Activated CD8-positive, alpha-beta T cell treated with anti-CD3 and anti-CD28 coated beads for 36 hours (primary cell): ENCODE results near the gene SLC22A17. TPM values are rescaled to one million over a fixed set of nuclear protein-coding genes. Genes with fewer than 3 reads are reported as not detected.
A peak's percentile ranks its signal among the peaks of the same experiment; 100 is the strongest.

ENCODE experiments used
- ATAC-seq: fragments of 200-7000 bp; cut with Tn5 transposase; one replicate; pipeline ENCODE4 v1.10.0; 2021; ENCODE audit warnings: mild to moderate bottlenecking, moderate library complexity
- CTCF ChIA-PET: fragments of 350-600 bp; sonication (Branson Sonifier 250); formaldehyde crosslinking; loops from one replicate; lab custom pipeline; 2021; ENCODE audit warnings: antibody characterized with exemption; lab: Charles Lee
- POLR2A ChIA-PET: fragments of 350-600 bp; sonication (Branson Sonifier 250); formaldehyde crosslinking; loops from one replicate; lab custom pipeline; 2021; ENCODE audit warnings: antibody characterized with exemption; lab: Charles Lee
- DNase-seq: peaks from one replicate; pipeline ENCODE4 v3.0.0-alpha.2; 2020
- H3K27ac Mint-ChIP-seq: one replicate; pipeline ENCODE4 v1.8.0; 2021; ENCODE audit warnings: mild to moderate bottlenecking, mixed read lengths
- H3K27me3 Mint-ChIP-seq: one replicate; pipeline ENCODE4 v1.8.0; 2021; ENCODE audit warnings: mixed read lengths
- H3K36me3 Mint-ChIP-seq: one replicate; pipeline ENCODE4 v1.8.0; 2021; ENCODE audit warnings: low read depth, mixed read lengths
- H3K4me1 Mint-ChIP-seq: one replicate; pipeline ENCODE4 v1.8.0; 2021; ENCODE audit warnings: low read depth, mixed read lengths
- H3K4me3 Mint-ChIP-seq: one replicate; pipeline ENCODE4 v1.8.0; 2021; ENCODE audit warnings: mild to moderate bottlenecking, moderate library complexity, mixed read lengths
- H3K9me3 Mint-ChIP-seq: one replicate; pipeline ENCODE4 v1.8.0; 2021; ENCODE audit warnings: mixed read lengths
- intact Hi-C: fragments of 100-400 bp; cut with micrococcal nuclease; formaldehyde crosslinking; loops from one replicate; pipeline ENCODE4 v1.10.0; 2022
- total RNA-seq, 2 experiments: library from RNA; stranded (reverse); gene quantifications; one replicate each; pipeline ENCODE4 v1.2.3, GENCODE V29; 2021
- TF ChIP-seq, protein P1 (sequence below): fragments of 200-600 bp; IDR thresholded peaks from one replicate; pipeline ENCODE4 v1.8.0; 2022; ENCODE audit warnings: antibody characterized with exemption, mild to moderate bottlenecking

SLC22A17 gene
- total RNA-seq, 2 experiments from 2014 or later: 2.3 TPM

DNA sequence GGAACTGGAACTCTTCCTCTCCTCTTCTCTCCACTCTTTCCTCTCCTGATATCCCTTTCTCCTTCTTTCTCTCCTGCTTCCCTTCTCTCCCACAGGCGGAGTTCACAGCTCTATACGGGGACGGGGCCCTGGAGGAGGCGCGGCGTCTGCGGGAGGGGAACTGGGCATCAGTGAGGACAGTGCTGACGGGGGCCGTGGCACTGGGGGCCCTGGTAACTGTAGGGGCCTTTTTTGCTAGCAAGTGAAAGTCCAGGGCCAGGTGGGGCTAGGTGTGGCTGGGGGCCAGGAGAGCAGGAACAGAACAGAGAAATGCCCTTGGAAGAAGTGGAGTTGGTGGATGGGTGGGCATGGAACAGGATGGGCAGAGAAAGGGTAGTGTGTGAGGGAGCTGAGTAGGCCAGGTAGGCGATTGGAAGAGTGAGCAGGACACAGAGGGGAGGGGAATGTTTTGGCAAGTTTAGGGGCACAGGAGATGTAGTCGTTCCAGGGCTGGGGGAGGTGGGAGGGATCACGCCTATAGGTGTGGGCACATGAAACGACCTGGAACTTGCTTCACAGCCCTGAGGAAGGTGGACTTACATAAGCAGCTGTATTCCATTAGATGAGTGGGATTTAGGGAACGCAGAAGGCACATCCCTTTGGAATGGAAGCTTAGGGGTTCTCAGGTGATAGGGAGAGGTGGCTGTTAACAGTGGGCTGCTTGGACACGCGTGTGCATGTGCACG is 43.8 kb downstream of the SLC22A17 start:
- ATAC-seq: no peak
- Mint-ChIP-seq H3K4me1 (no peaks in the 10 kb centered on the region), H3K9me3 (no peaks in the 10 kb centered on the region), H3K36me3 (no peaks in the 10 kb centered on the region), H3K27me3 (peaks cover 25% of the 10 kb centered on the region), H3K27ac (no peak overlapping the region), H3K4me3 (no peak overlapping the region)
- DNase-seq: no peak
- ChIA-PET CTCF (interaction anchor here (1.1 to 2.3 kb wide), 2 partner anchors 8 to 13 kb away, joined by 3 to 7 read pairs; partner anchors contain the start of gene PABPN1), POLR2A (interaction anchor here (6.4 kb wide), 1 partner anchor 13 kb away, joined by 40 read pairs; the partner anchor contains the start of gene PABPN1)
- intact Hi-C loops: no loop called here
- TF ChIP-seq, protein P1, sequence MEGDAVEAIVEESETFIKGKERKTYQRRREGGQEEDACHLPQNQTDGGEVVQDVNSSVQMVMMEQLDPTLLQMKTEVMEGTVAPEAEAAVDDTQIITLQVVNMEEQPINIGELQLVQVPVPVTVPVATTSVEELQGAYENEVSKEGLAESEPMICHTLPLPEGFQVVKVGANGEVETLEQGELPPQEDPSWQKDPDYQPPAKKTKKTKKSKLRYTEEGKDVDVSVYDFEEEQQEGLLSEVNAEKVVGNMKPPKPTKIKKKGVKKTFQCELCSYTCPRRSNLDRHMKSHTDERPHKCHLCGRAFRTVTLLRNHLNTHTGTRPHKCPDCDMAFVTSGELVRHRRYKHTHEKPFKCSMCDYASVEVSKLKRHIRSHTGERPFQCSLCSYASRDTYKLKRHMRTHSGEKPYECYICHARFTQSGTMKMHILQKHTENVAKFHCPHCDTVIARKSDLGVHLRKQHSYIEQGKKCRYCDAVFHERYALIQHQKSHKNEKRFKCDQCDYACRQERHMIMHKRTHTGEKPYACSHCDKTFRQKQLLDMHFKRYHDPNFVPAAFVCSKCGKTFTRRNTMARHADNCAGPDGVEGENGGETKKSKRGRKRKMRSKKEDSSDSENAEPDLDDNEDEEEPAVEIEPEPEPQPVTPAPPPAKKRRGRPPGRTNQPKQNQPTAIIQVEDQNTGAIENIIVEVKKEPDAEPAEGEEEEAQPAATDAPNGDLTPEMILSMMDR: no peak

DNA sequence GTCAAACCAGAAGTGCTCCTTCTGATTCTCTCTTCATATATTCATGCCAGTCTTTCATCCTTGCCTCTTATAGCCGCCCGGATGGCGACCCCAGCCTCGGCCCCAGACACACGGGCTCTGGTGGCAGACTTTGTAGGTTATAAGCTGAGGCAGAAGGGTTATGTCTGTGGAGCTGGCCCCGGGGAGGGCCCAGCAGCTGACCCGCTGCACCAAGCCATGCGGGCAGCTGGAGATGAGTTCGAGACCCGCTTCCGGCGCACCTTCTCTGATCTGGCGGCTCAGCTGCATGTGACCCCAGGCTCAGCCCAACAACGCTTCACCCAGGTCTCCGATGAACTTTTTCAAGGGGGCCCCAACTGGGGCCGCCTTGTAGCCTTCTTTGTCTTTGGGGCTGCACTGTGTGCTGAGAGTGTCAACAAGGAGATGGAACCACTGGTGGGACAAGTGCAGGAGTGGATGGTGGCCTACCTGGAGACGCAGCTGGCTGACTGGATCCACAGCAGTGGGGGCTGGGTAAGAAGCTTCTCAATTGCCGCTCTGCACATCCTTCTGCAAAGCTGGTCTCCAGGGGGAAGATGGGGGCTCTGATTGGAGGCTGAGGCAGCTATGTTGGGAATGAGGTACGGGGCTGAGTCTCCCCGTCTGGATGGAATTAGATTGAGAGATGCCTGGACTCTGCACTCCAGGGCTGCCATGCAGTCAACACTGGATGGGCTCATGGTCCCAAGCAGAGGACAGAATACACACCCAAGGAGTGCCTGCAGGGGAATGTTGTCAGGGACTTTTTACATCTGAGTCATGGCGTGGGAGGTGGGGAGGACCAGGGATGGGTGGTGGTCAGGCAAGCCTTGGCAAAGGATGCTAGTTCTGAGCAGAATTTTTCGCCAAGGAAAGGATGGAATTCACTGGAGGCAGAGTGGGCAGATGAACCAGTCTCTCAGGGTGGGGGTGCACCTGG is 44.7 kb downstream of the SLC22A17 start:
- ATAC-seq (no peak), DNase-seq (no peak)
- ChIA-PET CTCF (interaction anchor here (2.3 kb wide), 1 partner anchor 13 kb away, joined by 7 read pairs; the partner anchor contains the start of gene PABPN1), POLR2A (interaction anchor here (6.4 kb wide), 1 partner anchor 14 kb away, joined by 40 read pairs; the partner anchor contains the start of gene PABPN1)
- intact Hi-C loops: no loop called here
- Mint-ChIP-seq H3K27me3 (peaks cover 25% of the 10 kb centered on the region), H3K4me3 (no peak overlapping the region), H3K9me3 (no peaks in the 10 kb centered on the region), H3K4me1 (peaks cover 6% of the 10 kb centered on the region), H3K36me3 (no peaks in the 10 kb centered on the region), H3K27ac (no peak overlapping the region)
- TF ChIP-seq, protein P1: no peak

DNA sequence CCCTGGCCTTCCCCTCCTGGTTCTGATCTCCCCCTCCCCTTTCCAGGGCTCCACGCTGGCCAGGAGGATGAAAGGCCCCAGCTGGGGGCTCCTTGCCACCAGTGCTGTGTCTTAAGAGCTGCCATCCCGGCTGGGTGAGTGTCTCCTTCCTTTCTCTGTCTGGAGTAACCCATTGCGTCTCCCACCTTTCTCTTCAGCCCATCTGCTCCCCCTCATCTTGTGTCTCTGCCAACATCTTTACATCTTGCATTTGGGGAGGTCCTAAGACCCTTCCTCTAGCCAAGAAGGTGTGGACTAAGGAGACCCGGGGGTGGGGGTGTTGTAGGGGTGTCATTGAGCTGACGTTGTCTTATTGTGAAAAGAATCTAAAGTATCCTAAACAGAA is 45.5 kb downstream of the SLC22A17 start:
- H3K27ac Mint-ChIP-seq: no peak overlapping the region
- POLR2A ChIA-PET: interaction anchor here (6.4 kb wide), 1 partner anchor 15 kb away, joined by 40 read pairs; the partner anchor contains the start of gene PABPN1
- intact Hi-C loops: no loop called here
- TF ChIP-seq, protein P1: no peak
- peaks cover 6% of the 10 kb centered on the region for H3K4me1 Mint-ChIP-seq
- no peak for DNase-seq
- H3K4me3 Mint-ChIP-seq: peak overlapping the region; percentile 9
- CTCF ChIA-PET: interaction anchor here (2.3 kb wide), 1 partner anchor 14 kb away, joined by 7 read pairs; the partner anchor contains the start of gene PABPN1
- no peaks in the 10 kb centered on the region for H3K9me3 Mint-ChIP-seq
- ATAC-seq: no peak
- H3K36me3 Mint-ChIP-seq: peaks cover 3% of the 10 kb centered on the region
- peaks cover 25% of the 10 kb centered on the region for H3K27me3 Mint-ChIP-seq

DNA sequence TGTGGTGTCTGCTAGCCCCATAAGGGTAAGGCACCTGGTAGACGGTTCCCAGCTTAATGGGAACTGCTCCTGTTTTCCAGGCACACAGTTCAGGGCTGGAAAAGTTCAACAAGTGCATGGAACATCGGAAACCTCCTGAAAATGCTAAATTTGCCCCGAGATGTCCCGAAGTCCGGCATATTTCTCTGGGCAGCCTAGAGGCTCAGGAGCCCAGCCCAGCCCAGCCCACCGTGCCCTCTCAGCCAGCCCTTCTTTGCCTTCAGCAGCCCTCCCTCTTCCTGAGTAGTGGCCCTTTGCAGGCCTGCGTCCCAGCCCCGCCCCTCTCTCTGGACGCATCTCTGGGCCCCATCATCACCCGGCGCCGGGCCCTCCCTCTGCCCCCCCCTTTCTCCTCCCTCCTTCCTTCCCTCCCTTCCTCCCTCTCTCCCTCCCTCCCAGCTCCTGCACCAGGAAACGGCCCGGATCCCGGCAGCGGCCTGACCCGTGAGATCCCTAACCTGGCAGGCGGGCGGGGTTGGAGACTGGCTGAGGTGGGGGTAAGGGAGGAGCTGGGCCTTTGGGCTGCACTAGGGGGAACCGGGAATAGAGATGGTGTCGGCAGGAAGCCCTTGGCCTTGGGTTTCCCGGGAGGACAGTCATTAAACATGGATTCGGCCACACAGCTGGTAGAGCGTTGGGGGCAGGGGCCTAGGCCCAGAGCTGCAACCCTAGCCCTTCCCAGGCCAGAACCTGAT is 46.1 kb downstream of the SLC22A17 start, which contains the start of gene BCL2L2:
Gene BCL2L2 (plus strand): TSS at position 422 of the 734 bp plus-strand sequence. CDS start 935 bp downstream, outside the sequence.
- no peak within 1 kb of the TSS for H3K27ac Mint-ChIP-seq
- ATAC-seq (no peak), DNase-seq (peak; percentile 48)
- H3K27me3 Mint-ChIP-seq: peaks cover 25% of the 10 kb centered on the region
- ChIA-PET CTCF (interaction anchor here (2.3 kb wide), 1 partner anchor 15 kb away, joined by 7 read pairs; the partner anchor contains the start of gene PABPN1), POLR2A (interaction anchor here (6.4 to 6.5 kb wide), 2 partner anchors 13 to 16 kb away, joined by 40 to 139 read pairs; partner anchors contain the start of gene PABPN1)
- H3K9me3 Mint-ChIP-seq: no peaks in the 10 kb centered on the region
- peaks cover 6% of the 10 kb centered on the region for H3K4me1 Mint-ChIP-seq
- TF ChIP-seq, protein P1: no peak
- intact Hi-C loops: no loop called here
- peaks cover 3% of the 10 kb centered on the region for H3K36me3 Mint-ChIP-seq
- H3K4me3 Mint-ChIP-seq: peak within 1 kb of the TSS; percentile 9
